Skeletal muscle satellite cell (primary cell): ENCODE data around the gene AOPEP.
A peak's percentile ranks its signal among the peaks of the same experiment; 100 is the strongest.

ENCODE experiments used
- H3K27me3 ChIP-seq: 2 replicates; pipeline ENCODE4 v1.7.0; 2013; ENCODE audit warnings: low read length; ENCODE audit not compliant: control insufficient read depth, insufficient read depth
- H3K36me3 ChIP-seq: 2 replicates; pipeline ENCODE4 v1.7.0; 2013; ENCODE audit warnings: mild to moderate bottlenecking, control low read depth, low read length; ENCODE audit not compliant: insufficient read depth
- H3K4me1 ChIP-seq: 2 replicates; pipeline ENCODE4 v1.7.0; 2013; ENCODE audit warnings: low read length; ENCODE audit not compliant: control insufficient read depth, insufficient read depth
- H3K4me2 ChIP-seq: 2 replicates; pipeline ENCODE4 v1.7.0; 2013; ENCODE audit warnings: mild to moderate bottlenecking, low read length
- H3K4me3 ChIP-seq: 2 replicates; pipeline ENCODE4 v1.7.0; 2013; ENCODE audit warnings: low read length
- H3K9ac ChIP-seq: 2 replicates; pipeline ENCODE4 v1.7.0; 2013; ENCODE audit warnings: mild to moderate bottlenecking, low read depth, low read length, moderate library complexity
- H3K9me3 ChIP-seq: replicated peaks from 2 replicates; pipeline ENCODE4 v1.7.0; 2013; ENCODE audit warnings: mild to moderate bottlenecking, control low read depth, low read length

AOPEP gene

DNA sequence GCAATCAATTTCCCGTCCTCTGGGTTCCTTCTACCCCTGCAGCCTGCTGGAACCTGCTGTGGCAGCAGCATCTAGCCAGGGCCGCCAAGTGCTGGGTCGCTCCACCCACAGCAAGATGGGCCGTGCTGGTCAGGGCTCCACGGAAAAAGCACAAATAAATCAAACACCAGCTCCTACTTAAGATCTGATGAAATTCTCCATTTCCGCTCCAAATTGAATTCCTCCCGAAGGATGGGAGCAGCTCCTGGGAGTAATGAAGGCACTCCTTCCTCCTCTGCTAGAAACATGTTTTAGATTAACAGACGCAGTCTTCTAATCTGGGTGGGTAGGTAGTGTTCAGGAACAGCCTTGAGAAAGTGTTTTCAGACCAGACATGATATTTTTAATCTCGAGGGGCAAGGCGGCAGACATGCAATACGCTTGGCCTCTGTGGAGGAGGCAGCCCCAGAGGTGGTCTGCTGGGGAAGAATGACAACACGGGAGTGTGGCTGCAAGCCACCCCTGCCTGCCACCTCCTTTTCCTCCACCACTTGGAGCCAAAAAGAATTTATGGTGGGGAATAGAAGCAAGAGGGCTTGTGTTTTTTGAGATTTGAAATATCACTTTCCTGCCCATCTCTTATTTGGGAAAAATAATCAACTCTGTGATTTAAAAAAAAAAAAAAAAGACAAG lies 194.1 kb downstream of the AOPEP start:
- Histone ChIP-seq H3K36me3 (peaks cover 5% of the 10 kb centered on the region), H3K4me3 (peak overlapping the region; percentile 50), H3K9ac (peak overlapping the region; percentile 92), H3K9me3 (no peaks in the 10 kb centered on the region), H3K4me2 (peak overlapping the region; percentile 77), H3K4me1 (peaks cover 63% of the 10 kb centered on the region), H3K27me3 (no peaks in the 10 kb centered on the region)

DNA sequence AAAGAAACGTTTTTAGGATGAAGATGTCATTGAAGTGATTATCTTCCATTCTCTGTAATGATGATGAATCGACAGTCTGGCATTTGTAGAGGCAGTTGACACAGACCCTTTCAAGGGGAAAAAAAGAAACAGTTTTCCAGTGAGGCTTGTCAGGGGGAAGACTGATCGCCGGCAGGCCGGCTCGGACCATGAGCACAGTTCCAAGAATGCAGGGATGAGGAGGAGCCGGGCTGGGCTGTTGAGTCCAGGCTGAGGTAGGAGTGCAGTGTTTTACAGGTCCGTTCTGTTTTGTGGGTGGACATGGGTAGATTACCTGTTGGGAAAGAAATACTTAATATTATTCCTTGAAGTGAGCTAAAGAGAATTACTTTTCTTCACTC lies 194.6 kb downstream of the AOPEP start:
- H3K27me3 ChIP-seq, result no peaks in the 10 kb centered on the region
- H3K4me3 ChIP-seq, result peak overlapping the region; percentile 50
- peak overlapping the region; percentile 77 for H3K4me2 ChIP-seq
- H3K9me3 ChIP-seq, result no peaks in the 10 kb centered on the region
- peak overlapping the region; percentile 92 for H3K9ac ChIP-seq
- H3K36me3 ChIP-seq, result peaks cover 10% of the 10 kb centered on the region
- peaks cover 63% of the 10 kb centered on the region for H3K4me1 ChIP-seq

DNA sequence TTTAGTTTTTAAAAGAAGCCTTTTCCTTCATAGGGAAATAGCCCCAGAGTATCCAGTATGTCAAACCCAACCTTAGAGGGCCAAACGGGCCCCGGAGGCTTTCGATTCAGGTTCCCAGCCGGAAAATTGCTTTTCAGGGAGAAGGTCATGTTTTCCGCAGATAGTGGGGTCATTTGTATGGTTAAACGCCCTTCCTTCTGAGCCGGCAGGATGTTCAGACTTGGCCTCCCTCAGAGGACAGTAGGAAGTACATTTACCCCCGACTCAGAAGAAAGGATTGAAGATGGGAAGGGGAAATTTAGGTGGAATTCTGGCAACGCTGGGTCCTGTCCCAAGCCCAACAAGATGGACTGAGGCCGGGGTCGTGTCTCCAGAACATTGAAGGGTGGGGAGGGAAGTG lies 195.2 kb downstream of the AOPEP start:
- H3K4me3 ChIP-seq, result peak overlapping the region; percentile 50
- peak overlapping the region; percentile 92 for H3K9ac ChIP-seq
- peaks cover 14% of the 10 kb centered on the region for H3K36me3 ChIP-seq
- peaks cover 63% of the 10 kb centered on the region for H3K4me1 ChIP-seq
- H3K9me3 ChIP-seq, result no peaks in the 10 kb centered on the region
- H3K27me3 ChIP-seq, result no peaks in the 10 kb centered on the region
- peak overlapping the region; percentile 77 for H3K4me2 ChIP-seq

DNA sequence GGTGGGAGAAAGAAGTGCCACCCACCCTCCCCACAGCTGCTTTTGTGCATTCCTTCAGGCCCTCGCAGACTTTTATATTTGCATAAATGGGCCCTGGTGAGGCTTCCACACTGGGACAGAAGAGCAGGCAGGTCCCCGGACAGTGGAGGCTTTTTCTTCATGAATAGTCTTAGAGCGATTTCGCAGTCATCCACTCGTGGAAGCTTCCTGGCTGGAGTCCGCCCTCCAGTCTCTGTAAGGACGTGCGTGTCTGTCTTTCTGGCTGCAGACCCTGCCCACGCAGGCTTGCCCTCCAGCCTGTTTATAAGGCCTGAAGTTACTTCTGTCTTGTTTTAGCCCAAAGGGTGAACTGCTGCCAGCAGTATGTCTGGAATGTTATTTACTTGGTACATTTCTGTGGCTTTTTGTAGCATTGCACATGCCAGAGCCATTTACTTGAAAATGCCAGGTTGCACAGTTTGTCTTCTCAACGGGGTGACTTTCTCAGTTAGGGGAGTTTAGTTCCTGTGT lies 195.7 kb downstream of the AOPEP start:
- Histone ChIP-seq H3K4me1 (peaks cover 58% of the 10 kb centered on the region), H3K9ac (peak overlapping the region; percentile 92), H3K4me3 (peak overlapping the region; percentile 50), H3K9me3 (no peaks in the 10 kb centered on the region), H3K4me2 (peak overlapping the region; percentile 77), H3K27me3 (no peaks in the 10 kb centered on the region), H3K36me3 (peaks cover 14% of the 10 kb centered on the region)

DNA sequence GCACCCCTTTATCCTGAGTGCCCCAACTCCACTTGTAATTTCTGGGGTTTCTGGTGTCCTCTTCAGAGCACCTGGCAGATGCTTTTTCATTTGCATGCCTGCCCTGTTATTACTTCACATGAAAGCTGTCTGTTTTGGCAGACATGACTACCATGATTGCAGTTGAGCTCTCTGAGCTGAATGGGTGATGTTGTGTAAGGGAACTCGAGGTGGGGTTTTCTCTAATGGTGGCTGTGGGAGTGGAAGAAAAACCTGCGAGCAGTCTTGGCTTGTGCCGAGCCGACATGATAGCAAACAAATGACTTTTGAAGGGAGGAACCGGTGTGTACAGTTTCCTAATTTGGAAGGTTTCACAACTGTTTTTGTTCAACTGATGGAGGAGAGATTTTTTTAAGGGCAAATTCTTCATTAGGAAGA lies 196.2 kb downstream of the AOPEP start:
- H3K4me3 ChIP-seq, result peak overlapping the region; percentile 40
- peaks cover 54% of the 10 kb centered on the region for H3K4me1 ChIP-seq
- peak overlapping the region; percentile 82 for H3K9ac ChIP-seq
- H3K27me3 ChIP-seq, result no peaks in the 10 kb centered on the region
- peak overlapping the region; percentile 72 for H3K4me2 ChIP-seq
- peaks cover 16% of the 10 kb centered on the region for H3K36me3 ChIP-seq
- H3K9me3 ChIP-seq, result no peaks in the 10 kb centered on the region

DNA sequence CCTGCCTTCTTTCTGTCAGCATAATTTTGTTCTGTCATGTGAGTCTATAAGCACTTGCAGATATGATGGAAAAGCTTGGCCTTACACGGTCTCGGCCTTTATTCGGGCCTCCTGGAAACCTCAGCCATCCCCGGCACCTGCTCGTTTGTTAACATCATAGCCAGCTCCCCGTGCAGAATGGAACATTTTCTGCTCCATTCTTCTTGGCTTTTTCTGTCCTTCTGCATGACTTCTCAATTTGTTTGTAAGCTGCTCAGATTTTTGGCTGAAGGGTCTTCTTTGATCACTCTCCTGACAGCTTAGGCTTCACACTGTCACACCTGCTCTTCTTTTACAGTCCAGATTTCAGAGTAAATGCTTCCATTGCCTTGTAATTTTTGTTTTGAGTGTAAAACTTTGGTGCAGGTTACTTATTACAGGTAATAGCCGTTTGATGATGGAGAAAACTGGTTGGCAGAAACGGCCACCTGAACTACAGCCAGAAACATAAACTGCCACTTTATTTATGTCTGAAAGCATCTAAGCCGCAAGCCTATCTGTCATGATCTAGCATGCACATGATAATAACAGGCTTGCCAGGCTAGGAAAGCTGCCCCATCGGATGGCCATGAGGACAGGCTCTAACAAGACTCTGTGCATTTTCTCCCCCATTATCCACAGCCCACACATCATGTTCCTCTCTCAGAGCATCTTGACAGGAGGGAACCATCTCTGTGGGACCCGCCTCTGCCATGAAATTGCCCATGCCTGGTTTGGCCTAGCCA lies 197.0 kb downstream of the AOPEP start:
- Histone ChIP-seq H3K27me3 (no peaks in the 10 kb centered on the region), H3K4me3 (peak overlapping the region; percentile 40), H3K9ac (peak overlapping the region; percentile 82), H3K4me1 (peaks cover 54% of the 10 kb centered on the region), H3K4me2 (peak overlapping the region; percentile 72), H3K36me3 (peaks cover 21% of the 10 kb centered on the region), H3K9me3 (no peaks in the 10 kb centered on the region)

DNA sequence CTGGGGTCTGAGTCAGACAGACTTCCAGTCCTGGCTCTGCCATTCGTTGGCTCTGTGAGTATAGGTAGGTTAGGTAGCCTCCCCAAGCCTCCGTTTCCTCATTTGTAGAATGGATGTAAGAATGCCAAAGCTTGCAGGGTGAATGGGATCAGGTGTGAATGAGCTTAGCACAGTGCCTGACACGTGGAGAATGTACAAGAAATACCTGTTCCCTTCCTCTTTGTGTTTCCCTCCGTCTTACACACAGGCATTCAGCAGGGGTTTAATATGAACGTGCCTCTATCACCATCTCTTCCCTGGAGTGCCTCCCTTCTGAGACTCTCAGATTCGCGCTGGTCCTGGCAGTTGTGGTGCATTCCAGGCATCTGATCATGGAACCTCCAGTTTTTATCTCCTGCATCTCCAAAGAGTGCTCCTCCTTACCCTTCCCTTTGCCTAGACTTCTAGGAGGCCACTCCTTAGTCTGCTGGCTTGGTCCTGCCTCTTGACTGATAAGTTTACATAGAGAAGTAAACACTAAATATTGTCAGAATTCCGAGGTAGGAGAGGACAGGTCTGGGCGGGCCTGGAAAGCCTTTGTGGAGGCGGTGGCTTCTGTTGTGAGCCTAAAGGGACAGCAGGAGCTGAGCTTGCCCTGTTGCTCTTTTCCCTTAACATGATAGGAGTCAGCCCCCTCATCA lies 199.4 kb downstream of the AOPEP start:
- H3K4me1 ChIP-seq, result peaks cover 34% of the 10 kb centered on the region
- H3K9me3 ChIP-seq, result no peaks in the 10 kb centered on the region

DNA sequence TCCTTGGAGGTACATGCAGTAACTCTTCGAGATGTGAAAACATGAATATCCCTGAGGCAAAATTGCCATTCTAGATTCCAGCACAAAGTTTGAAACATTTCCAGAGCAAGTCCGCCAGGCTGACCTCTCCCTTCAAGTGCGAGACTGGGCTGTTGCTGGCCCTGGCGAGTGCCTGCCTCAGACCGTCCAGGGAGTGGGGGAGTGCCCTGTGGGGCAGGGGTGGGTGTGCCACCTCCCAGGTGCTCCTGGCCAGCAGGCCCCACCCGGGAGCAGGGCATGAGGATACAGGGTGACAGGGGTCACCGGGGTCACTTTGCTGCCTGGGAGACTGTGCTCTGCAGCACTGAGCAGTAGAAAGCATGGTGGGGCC lies 199.9 kb downstream of the AOPEP start:
- Histone ChIP-seq H3K4me2 (no peak overlapping the region), H3K9me3 (no peaks in the 10 kb centered on the region), H3K27me3 (no peaks in the 10 kb centered on the region), H3K4me3 (no peak overlapping the region), H3K9ac (no peak overlapping the region), H3K4me1 (peaks cover 29% of the 10 kb centered on the region), H3K36me3 (peaks cover 28% of the 10 kb centered on the region)

More for the DNA sequence above, 199.4 kb downstream of the AOPEP start:
- no peak overlapping the region for H3K4me2 ChIP-seq
- H3K36me3 ChIP-seq, result peaks cover 28% of the 10 kb centered on the region
- H3K4me3 ChIP-seq, result no peak overlapping the region
- no peaks in the 10 kb centered on the region for H3K27me3 ChIP-seq
- no peak overlapping the region for H3K9ac ChIP-seq

DNA sequence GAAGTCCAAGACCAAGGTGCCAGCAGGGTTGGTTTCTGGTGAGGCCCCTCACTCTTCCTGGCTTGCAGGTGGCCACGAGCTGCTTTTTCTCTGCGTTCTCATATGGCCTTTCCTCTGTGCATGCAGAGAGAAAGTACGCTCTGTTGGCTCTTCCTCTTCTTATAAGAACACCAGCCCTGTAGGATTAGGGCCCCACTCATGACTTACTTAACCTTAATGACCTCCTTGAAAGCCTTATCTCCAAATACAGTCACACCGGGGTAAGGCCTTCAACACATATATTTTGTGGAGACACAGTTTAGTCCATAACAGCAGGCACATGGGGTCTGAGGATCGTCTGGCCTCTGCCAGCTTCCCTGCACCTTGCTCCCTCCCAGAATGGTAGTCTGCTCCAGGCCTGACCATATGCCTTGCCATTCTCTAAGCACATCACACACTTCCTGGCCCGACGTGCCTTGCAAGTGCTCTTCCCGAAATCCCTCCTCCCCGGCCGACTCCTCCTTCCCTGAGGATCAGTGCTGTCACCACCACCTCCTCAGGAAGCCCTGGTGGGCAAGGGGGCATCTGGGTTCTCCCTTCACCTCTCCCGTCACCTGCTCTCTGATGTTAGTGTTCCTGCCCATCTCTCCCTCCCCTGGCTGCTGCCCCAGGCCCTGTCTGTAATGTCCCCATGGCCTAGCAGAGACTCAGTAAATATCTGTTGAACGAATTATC lies 200.7 kb downstream of the AOPEP start:
- H3K36me3 ChIP-seq, result peaks cover 28% of the 10 kb centered on the region
- H3K4me1 ChIP-seq, result peaks cover 22% of the 10 kb centered on the region
- no peaks in the 10 kb centered on the region for H3K9me3 ChIP-seq
- no peak overlapping the region for H3K9ac ChIP-seq
- no peak overlapping the region for H3K4me3 ChIP-seq
- H3K27me3 ChIP-seq, result no peaks in the 10 kb centered on the region
- H3K4me2 ChIP-seq, result no peak overlapping the region

DNA sequence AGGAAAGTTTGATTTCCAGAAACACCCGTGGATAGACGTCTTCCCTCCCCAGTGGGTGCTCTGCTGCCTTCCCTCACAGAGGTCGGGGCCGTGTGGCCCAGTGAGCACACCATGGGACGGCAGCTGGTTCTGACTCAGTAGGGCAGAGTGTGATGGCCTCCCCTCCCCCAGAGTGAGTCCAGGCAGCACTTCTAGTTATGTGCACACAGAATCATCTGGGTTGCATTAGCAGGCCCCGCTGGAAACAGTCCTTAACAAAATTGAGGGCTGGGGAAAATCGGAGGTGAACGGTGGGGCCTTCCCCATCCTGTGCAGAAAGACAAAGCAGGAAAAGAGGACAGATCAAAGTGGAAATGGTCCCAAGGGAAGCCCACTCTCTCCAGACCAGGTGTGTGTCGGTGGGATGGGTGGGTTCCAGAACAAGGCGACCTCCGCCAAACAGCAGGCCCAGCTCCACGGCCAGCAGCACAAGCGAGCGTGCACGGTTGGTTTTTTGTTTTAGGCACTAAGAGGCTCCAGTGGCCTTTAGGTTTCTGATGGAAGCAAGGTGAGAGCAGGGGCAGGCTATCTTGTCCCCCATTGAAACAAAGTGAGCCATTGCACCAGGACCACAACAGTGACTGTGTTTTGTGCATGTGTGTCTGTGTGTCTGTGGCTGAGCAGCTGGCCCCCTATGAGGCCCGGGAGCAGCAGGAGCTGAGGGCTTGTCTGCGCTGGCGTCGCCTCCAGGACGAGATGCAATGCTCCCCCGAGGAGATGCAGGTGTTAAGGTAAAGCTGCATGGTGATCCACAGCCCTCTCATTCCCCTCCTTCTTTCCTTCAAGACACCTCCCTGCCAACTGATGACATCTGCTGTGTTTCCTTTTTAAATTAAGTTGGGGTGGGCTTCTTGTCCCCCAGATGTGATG lies 201.5 kb downstream of the AOPEP start:
- H3K36me3 ChIP-seq, result peaks cover 28% of the 10 kb centered on the region
- no peaks in the 10 kb centered on the region for H3K9me3 ChIP-seq
- H3K4me1 ChIP-seq, result peaks cover 17% of the 10 kb centered on the region
- H3K4me3 ChIP-seq, result no peak overlapping the region
- no peak overlapping the region for H3K9ac ChIP-seq
- H3K4me2 ChIP-seq, result no peak overlapping the region
- H3K27me3 ChIP-seq, result no peaks in the 10 kb centered on the region
